Measurements from ENCODE around the gene KITLG. TPM values are rescaled to one million over a fixed set of nuclear protein-coding genes. Genes with fewer than 3 reads are reported as not detected.

KITLG gene
- total and polyA plus RNA-seq, 2 donors (not counting 1 experiment from before 2014, with no cell fraction given) = not detected

DNA sequence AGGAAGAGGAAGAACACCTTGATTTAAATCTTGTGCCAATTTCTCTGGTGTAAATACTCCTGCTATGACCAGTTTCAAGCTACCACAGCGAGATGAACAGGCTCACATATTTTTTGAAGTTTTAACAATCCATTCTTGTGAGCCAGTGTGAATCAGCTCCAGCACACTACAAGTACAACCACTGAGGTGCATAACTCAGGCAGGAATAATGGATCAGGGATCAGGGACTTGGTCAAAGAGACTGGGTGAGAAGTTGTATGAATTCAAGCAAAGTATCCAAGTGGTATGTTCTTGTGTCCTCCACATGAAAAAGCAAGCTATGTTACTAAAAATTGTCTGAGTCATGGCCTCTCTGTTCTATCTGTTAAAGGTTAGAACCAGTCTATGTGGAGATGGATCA is 35.2 kb upstream of the KITLG start:
- Mint-ChIP-seq H3K27me3 (no peaks in the 10 kb centered on the region), H3K4me3 (no peak overlapping the region), H3K9me3 (ENCODE audit: insufficient read depth) (no peaks in the 10 kb centered on the region), H3K27ac (no peak overlapping the region), H3K4me1 (no peaks in the 10 kb centered on the region)
- Histone ChIP-seq H3K27me3 (replicated peaks in 1 of 4; ENCODE audit: control extremely low read depth in 1 of 4, control insufficient read depth in 3 of 4, insufficient read depth in 4 of 4, low read length in 3 of 4) (no peaks in the 10 kb centered on the region), H3K9me3 (ENCODE audit: control extremely low read depth in 1 of 3, control insufficient read depth in 2 of 3, insufficient read depth in 1 of 3, low read length in 2 of 3) (peaks cover 0 to 3% (median 0%) of the 10 kb centered on the region in 3 donors), H3K4me2 (replicated peaks; ENCODE audit: low read depth, low read length, poor library complexity, severe bottlenecking) (no peak overlapping the region), H3K79me2 (ENCODE audit: control insufficient read depth, insufficient read depth, low read length) (no peaks in the 10 kb centered on the region), H3K4me3 (ENCODE audit: control extremely low read depth in 1 of 5, extremely low read depth in 1 of 5, insufficient read depth in 1 of 5, low read depth in 2 of 5, low read length in 4 of 5) (no peak overlapping the region), H3K9ac (ENCODE audit: low read length) (no peak overlapping the region), H2AFZ (ENCODE audit: insufficient read depth, low read depth, low read length, poor library complexity, severe bottlenecking) (no peak overlapping the region), H3K27ac (ENCODE audit: low read length in 2 of 2) (no peak overlapping the region), H3K4me1 (ENCODE audit: control insufficient read depth in 2 of 2, insufficient read depth in 2 of 2, low read length in 2 of 2) (no peaks in the 10 kb centered on the region), H3K36me3 (replicated peaks in 1 of 2; ENCODE audit: control extremely low read depth in 1 of 2, control insufficient read depth in 1 of 2, extremely low read depth in 1 of 2, insufficient read depth in 2 of 2, low read length in 1 of 2) (no peaks in the 10 kb centered on the region), H4K20me1 (ENCODE audit: control insufficient read depth, insufficient read depth, low read length, poor library complexity, severe bottlenecking) (no peaks in the 10 kb centered on the region)
- ATAC-seq (ENCODE audit: low read depth) (no peak), DNase-seq (no peak)
- WGBS (ENCODE audit: insufficient coverage) = 60% methylated on average over 1 of the region's 1 CpG
- ChIA-PET POLR2A (no interaction called here), CTCF (no interaction called here)
- intact Hi-C loops (cut with micrococcal nuclease) = no loop called here
- TF ChIP-seq, protein P1, sequence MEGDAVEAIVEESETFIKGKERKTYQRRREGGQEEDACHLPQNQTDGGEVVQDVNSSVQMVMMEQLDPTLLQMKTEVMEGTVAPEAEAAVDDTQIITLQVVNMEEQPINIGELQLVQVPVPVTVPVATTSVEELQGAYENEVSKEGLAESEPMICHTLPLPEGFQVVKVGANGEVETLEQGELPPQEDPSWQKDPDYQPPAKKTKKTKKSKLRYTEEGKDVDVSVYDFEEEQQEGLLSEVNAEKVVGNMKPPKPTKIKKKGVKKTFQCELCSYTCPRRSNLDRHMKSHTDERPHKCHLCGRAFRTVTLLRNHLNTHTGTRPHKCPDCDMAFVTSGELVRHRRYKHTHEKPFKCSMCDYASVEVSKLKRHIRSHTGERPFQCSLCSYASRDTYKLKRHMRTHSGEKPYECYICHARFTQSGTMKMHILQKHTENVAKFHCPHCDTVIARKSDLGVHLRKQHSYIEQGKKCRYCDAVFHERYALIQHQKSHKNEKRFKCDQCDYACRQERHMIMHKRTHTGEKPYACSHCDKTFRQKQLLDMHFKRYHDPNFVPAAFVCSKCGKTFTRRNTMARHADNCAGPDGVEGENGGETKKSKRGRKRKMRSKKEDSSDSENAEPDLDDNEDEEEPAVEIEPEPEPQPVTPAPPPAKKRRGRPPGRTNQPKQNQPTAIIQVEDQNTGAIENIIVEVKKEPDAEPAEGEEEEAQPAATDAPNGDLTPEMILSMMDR (IDR thresholded peaks at IDR 0.05) = no peak
- TF ChIP-seq EZH2 (IDR thresholded peaks at IDR 0.05; ENCODE audit: borderline replicate concordance, insufficient read depth, low read depth, low read length, poor library complexity, severe bottlenecking) = no peak

DNA sequence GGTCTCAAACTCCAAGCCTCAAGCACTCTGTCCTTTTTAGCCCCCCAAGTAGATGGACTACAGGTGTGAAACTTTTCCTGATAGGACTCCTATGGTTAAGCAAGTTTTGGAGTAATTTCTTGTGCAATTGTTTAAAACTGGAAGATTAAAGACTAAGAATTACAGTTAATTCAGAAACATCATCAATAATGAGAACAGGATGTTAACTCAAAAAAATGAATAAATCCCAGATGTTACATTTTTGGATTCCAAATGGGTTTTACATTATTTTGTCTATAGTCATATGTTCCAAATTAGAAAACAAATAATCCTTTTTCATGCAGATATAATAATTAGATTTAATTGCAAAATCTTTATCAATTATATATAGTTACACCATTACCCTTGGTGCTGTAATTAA is 24.4 kb upstream of the KITLG start:
- H3K27me3 ChIP-seq (replicated peaks in 1 of 4; ENCODE audit: control extremely low read depth in 1 of 4, control insufficient read depth in 3 of 4, insufficient read depth in 4 of 4, low read length in 3 of 4) = no peaks in the 10 kb centered on the region
- ChIA-PET CTCF (no interaction called here), POLR2A (no interaction called here)
- no peak overlapping the region for H3K4me3 Mint-ChIP-seq
- ATAC-seq (ENCODE audit: low read depth) (no peak), DNase-seq (no peak)
- no peaks in the 10 kb centered on the region for H3K27me3 Mint-ChIP-seq
- H3K79me2 ChIP-seq (ENCODE audit: control insufficient read depth, insufficient read depth, low read length) = no peaks in the 10 kb centered on the region
- no peak overlapping the region for H3K27ac Mint-ChIP-seq
- intact Hi-C loops (cut with micrococcal nuclease) = no loop called here
- no peak overlapping the region for H3K4me3 ChIP-seq (ENCODE audit: control extremely low read depth in 1 of 5, extremely low read depth in 1 of 5, insufficient read depth in 1 of 5, low read depth in 2 of 5, low read length in 4 of 5)
- H2AFZ ChIP-seq (ENCODE audit: insufficient read depth, low read depth, low read length, poor library complexity, severe bottlenecking) = no peak overlapping the region
- H3K9me3 ChIP-seq (ENCODE audit: control extremely low read depth in 1 of 3, control insufficient read depth in 2 of 3, insufficient read depth in 1 of 3, low read length in 2 of 3) = no peaks in the 10 kb centered on the region
- TF ChIP-seq EZH2 (IDR thresholded peaks at IDR 0.05; ENCODE audit: borderline replicate concordance, insufficient read depth, low read depth, low read length, poor library complexity, severe bottlenecking) = no peak
- TF ChIP-seq, protein P1 (IDR thresholded peaks at IDR 0.05) = no peak
- H3K27ac ChIP-seq (ENCODE audit: low read length in 2 of 2) = no peak overlapping the region
- H3K9me3 Mint-ChIP-seq (ENCODE audit: insufficient read depth) = peaks cover 5% of the 10 kb centered on the region
- H3K4me1 Mint-ChIP-seq = no peaks in the 10 kb centered on the region
- H3K9ac ChIP-seq (ENCODE audit: low read length) = no peak overlapping the region
- no peaks in the 10 kb centered on the region for H3K36me3 ChIP-seq (replicated peaks in 1 of 2; ENCODE audit: control extremely low read depth in 1 of 2, control insufficient read depth in 1 of 2, extremely low read depth in 1 of 2, insufficient read depth in 2 of 2, low read length in 1 of 2)
- no peaks in the 10 kb centered on the region for H4K20me1 ChIP-seq (ENCODE audit: control insufficient read depth, insufficient read depth, low read length, poor library complexity, severe bottlenecking)
- H3K4me1 ChIP-seq (ENCODE audit: control insufficient read depth in 2 of 2, insufficient read depth in 2 of 2, low read length in 2 of 2) = no peaks in the 10 kb centered on the region
- H3K4me2 ChIP-seq (replicated peaks; ENCODE audit: low read depth, low read length, poor library complexity, severe bottlenecking) = no peak overlapping the region
